Gastroesophageal sphincter (tissue), 4 donors: Measurements from ENCODE around the gene KIAA1143. TPM values are rescaled to one million over a fixed set of nuclear protein-coding genes. Genes with fewer than 3 reads are reported as not detected.

Experiments used
- ATAC-seq: fragments of 150-250 bp; one replicate; pipeline ENCODE4 v1.9.1; 2016; ENCODE audit warnings: mild to moderate bottlenecking, moderate library complexity
- H3K27ac ChIP-seq, 4 donors: fragments of 200-600 bp; sonication (generic) in 3 of 4; 1 replicate in 3 of 4; 2 replicates in 1 of 4; pipeline ENCODE4 v1.5.1; 2016 to 2019
- H3K27me3 ChIP-seq: fragments of 200-600 bp; sonication (generic); one replicate; pipeline ENCODE4 v1.5.1; 2019
- H3K36me3 ChIP-seq, 2 donors: fragments of 200-600 bp; sonication (generic); one replicate each; pipeline ENCODE4 v1.5.1; 2019; ENCODE audit warnings: control low read depth in 1 of 2
- H3K4me1 ChIP-seq, 3 donors: fragments of 200-600 bp; sonication (generic); 1 replicate in 2 of 3; 2 replicates in 1 of 3; pipeline ENCODE4 v1.5.1; 2016 to 2019; ENCODE audit warnings: control low read depth in 2 of 3
- H3K4me3 ChIP-seq, 2 donors: fragments of 200-600 bp; sonication (generic); one replicate each; pipeline ENCODE4 v1.5.1; 2019; ENCODE audit warnings: mild to moderate bottlenecking in 1 of 2, moderate library complexity in 1 of 2
- H3K9me3 ChIP-seq, 3 donors: fragments of 200-600 bp; sonication (generic); one replicate each; pipeline ENCODE4 v1.5.1; 2017 to 2019; ENCODE audit warnings: control low read depth in 2 of 3
- CTCF ChIP-seq, 4 experiments: fragments of 200-600 bp in 2 of 4; fragments of 450-650 bp in 2 of 4; sonication (generic) in 1 of 4; IDR thresholded peaks; one replicate each; pipeline ENCODE4 v1.5.1; 2017 to 2019; ENCODE audit warnings: antibody characterized with exemption in 4 of 4, mild to moderate bottlenecking in 2 of 4, moderate library complexity in 2 of 4
- EP300 ChIP-seq: sonication (generic); formaldehyde crosslinking; IDR thresholded peaks from one replicate; pipeline ENCODE4 v1.6.1; 2017; ENCODE audit warnings: antibody characterized with exemption, mild to moderate bottlenecking
- POLR2A ChIP-seq, 2 donors: fragments of 450-650 bp; IDR thresholded peaks; one replicate each; pipeline ENCODE4 v1.6.1; 2017; ENCODE audit warnings: antibody characterized with exemption in 2 of 2, mild to moderate bottlenecking in 2 of 2, moderate library complexity in 1 of 2
- POLR2AphosphoS5 ChIP-seq: sonication (generic); formaldehyde crosslinking; IDR thresholded peaks from one replicate; pipeline ENCODE4 v1.6.1; 2017; ENCODE audit warnings: antibody characterized with exemption
- WGBS, 2 donors: methylation state at CpG; one replicate each; pipeline ENCODE4 v1.1.5; 2018; ENCODE audit warnings: low coverage in 1 of 2; 5-methylcytosine and 5-hydroxymethylcytosine counted together
- total RNA-seq, 4 donors: library from RNA; depleted of rRNA; stranded (reverse); fragments of >200 nt; gene quantifications; one replicate each; pipeline ENCODE4 v1.1.0, GENCODE V29; 2016

The KIAA1143 gene
- total RNA-seq, 4 donors from 2014 or later, result 27.7 to 41.5 (median 36.5) TPM

- Histone ChIP-seq H3K9me3 (no peaks in the 10 kb centered on the region), H3K36me3 (no peaks in the 10 kb centered on the region), H3K4me1 (no peaks in the 10 kb centered on the region), H3K4me3 (no peak overlapping the region), H3K27ac (no peak overlapping the region), H3K27me3 (no peaks in the 10 kb centered on the region)
- ATAC-seq, result no peak
- no peak for TF ChIP-seq POLR2A (IDR thresholded peaks at IDR 0.05)
- TF ChIP-seq CTCF (IDR thresholded peaks at IDR 0.05), result no peak
- TF ChIP-seq POLR2AphosphoS5, result no peak
- TF ChIP-seq EP300, result no peak
- WGBS, 2 donors, result 92 to 100% methylated on average over 1 to 4 of the region's 4 CpGs
Observed at GRCh38 chr3:44782891-44783290, 21.5 kb upstream of the KIAA1143 start.

- no peak overlapping the region for H3K27ac ChIP-seq
- H3K9me3 ChIP-seq, result peaks cover 0 to 8% (median 0%) of the 10 kb centered on the region in 3 donors
- H3K36me3 ChIP-seq, result no peaks in the 10 kb centered on the region
- H3K27me3 ChIP-seq, result no peaks in the 10 kb centered on the region
- ATAC-seq, result no peak
- no peak overlapping the region for H3K4me3 ChIP-seq
- H3K4me1 ChIP-seq, result no peaks in the 10 kb centered on the region
- TF ChIP-seq POLR2A (IDR thresholded peaks at IDR 0.05) (no peak), POLR2AphosphoS5 (no peak), CTCF (IDR thresholded peaks at IDR 0.05) (no peak), EP300 (no peak)
- 100% methylated on average over 1 of the region's 1 CpG for WGBS, 2 donors
Observed at GRCh38 chr3:44772099-44772442, 10.7 kb upstream of the KIAA1143 start.

GRCh38 chr3:44771424-44772098 lies 10.1 kb upstream of the KIAA1143 start:
- no peaks in the 10 kb centered on the region for H3K36me3 ChIP-seq
- no peak overlapping the region for H3K27ac ChIP-seq
- WGBS, 2 donors, result 91 to 94% methylated on average over 1 of the region's 1 CpG
- no peaks in the 10 kb centered on the region for H3K27me3 ChIP-seq
- H3K4me3 ChIP-seq, result no peak overlapping the region
- H3K9me3 ChIP-seq, result peaks cover 0 to 8% (median 0%) of the 10 kb centered on the region in 3 donors
- no peak for TF ChIP-seq POLR2AphosphoS5
- no peaks in the 10 kb centered on the region for H3K4me1 ChIP-seq
- ATAC-seq, result no peak

GRCh38 chr3:44764248-44764647 lies 2.8 kb upstream of the KIAA1143 start:
- Histone ChIP-seq H3K27ac (no peak overlapping the region), H3K4me1 (peaks cover 0 to 21% (median 0%) of the 10 kb centered on the region in 3 donors), H3K4me3 (no peak overlapping the region), H3K9me3 (no peaks in the 10 kb centered on the region), H3K36me3 (peaks cover 0 to 4% of the 10 kb centered on the region in 2 donors), H3K27me3 (no peaks in the 10 kb centered on the region)
- TF ChIP-seq POLR2A (IDR thresholded peaks at IDR 0.05) (no peak), EP300 (no peak), POLR2AphosphoS5 (no peak), CTCF (IDR thresholded peaks at IDR 0.05) (no peak)
- no peak for ATAC-seq

- 30 to 32% methylated on average over 5 of the region's 5 CpGs for WGBS, 2 donors
- H3K4me1 ChIP-seq, result peaks cover 0 to 21% (median 0%) of the 10 kb centered on the region in 3 donors
- H3K9me3 ChIP-seq, result no peaks in the 10 kb centered on the region
- TF ChIP-seq CTCF (IDR thresholded peaks at IDR 0.05) (no peak), POLR2A (IDR thresholded peaks at IDR 0.05) (no peak), EP300 (no peak), POLR2AphosphoS5 (no peak)
- H3K4me3 ChIP-seq, result no peak overlapping the region
- H3K27me3 ChIP-seq, result no peaks in the 10 kb centered on the region
- H3K27ac ChIP-seq, result no peak overlapping the region
- peaks cover 0 to 16% of the 10 kb centered on the region in 2 donors for H3K36me3 ChIP-seq
- no peak for ATAC-seq
Observed at GRCh38 chr3:44762690-44763089, 1.3 kb upstream of the KIAA1143 start.
